ENCODE measurements around the gene UBE2E2.
A peak's percentile ranks its signal among the peaks of the same experiment; 100 is the strongest.

Gene UBE2E2

GRCh38 chr3:23288286-23288685 is 85.2 kb downstream of the UBE2E2 start:
- Mint-ChIP-seq H3K4me3 (no peak overlapping the region), H3K27ac (no peak overlapping the region), H3K36me3 (peaks cover 18 to 24% of the 10 kb centered on the region in 2 donors), H3K4me1 (peaks cover 19 to 41% of the 10 kb centered on the region in 2 donors), H3K27me3 (no peaks in the 10 kb centered on the region), H3K9me3 (peaks cover 4 to 14% of the 10 kb centered on the region in 2 donors)
- ATAC-seq (replicated peaks), result no peak
- DNase-seq, result no peak

GRCh38 chr3:23288715-23289114 is 85.6 kb downstream of the UBE2E2 start:
- Mint-ChIP-seq H3K4me3 (no peak overlapping the region), H3K4me1 (peaks cover 19 to 41% of the 10 kb centered on the region in 2 donors), H3K36me3 (peaks cover 18 to 24% of the 10 kb centered on the region in 2 donors), H3K9me3 (peaks cover 4 to 14% of the 10 kb centered on the region in 2 donors), H3K27ac (no peak overlapping the region), H3K27me3 (no peaks in the 10 kb centered on the region)
- no peak for DNase-seq
- ATAC-seq (replicated peaks), result no peak

GRCh38 chr3:23292432-23292831 is 89.3 kb downstream of the UBE2E2 start:
- peaks cover 10% of the 10 kb centered on the region in 2 donors for H3K36me3 Mint-ChIP-seq
- no peak overlapping the region for H3K27ac Mint-ChIP-seq
- no peak overlapping the region for H3K4me3 Mint-ChIP-seq
- H3K9me3 Mint-ChIP-seq, result peaks cover 4 to 6% of the 10 kb centered on the region in 2 donors
- H3K4me1 Mint-ChIP-seq, result peaks cover 18 to 34% of the 10 kb centered on the region in 2 donors
- H3K27me3 Mint-ChIP-seq, result no peaks in the 10 kb centered on the region
- ATAC-seq (replicated peaks) (no peak), DNase-seq (no peak)

- DNase-seq, result no peak
- peaks cover 12 to 13% of the 10 kb centered on the region in 2 donors for H3K36me3 Mint-ChIP-seq
- H3K4me1 Mint-ChIP-seq, result peaks cover 11 to 24% of the 10 kb centered on the region in 2 donors
- no peak overlapping the region for H3K27ac Mint-ChIP-seq
- ATAC-seq (replicated peaks), result no peak
- H3K27me3 Mint-ChIP-seq, result no peaks in the 10 kb centered on the region
- H3K4me3 Mint-ChIP-seq, result peak overlapping the region in 1 of 2 donors; percentile 60
- H3K9me3 Mint-ChIP-seq, result peaks cover 7% of the 10 kb centered on the region in 2 donors
These were observed 91.8 kb downstream of the UBE2E2 start for GRCh38 chr3:23294770-23295387.

GRCh38 chr3:23301819-23302218 is 98.7 kb downstream of the UBE2E2 start:
- Mint-ChIP-seq H3K4me3 (no peak overlapping the region), H3K36me3 (peaks cover 16 to 19% of the 10 kb centered on the region in 2 donors), H3K4me1 (peaks cover 19 to 44% of the 10 kb centered on the region in 2 donors), H3K27me3 (no peaks in the 10 kb centered on the region), H3K27ac (no peak overlapping the region), H3K9me3 (peaks cover 8 to 10% of the 10 kb centered on the region in 2 donors)
- ATAC-seq (replicated peaks), result no peak
- DNase-seq, result no peak

- H3K9me3 Mint-ChIP-seq, result peaks cover 7 to 10% of the 10 kb centered on the region in 2 donors
- no peak overlapping the region for H3K4me3 Mint-ChIP-seq
- H3K36me3 Mint-ChIP-seq, result peaks cover 14 to 17% of the 10 kb centered on the region in 2 donors
- no peak overlapping the region for H3K27ac Mint-ChIP-seq
- peaks cover 19 to 44% of the 10 kb centered on the region in 2 donors for H3K4me1 Mint-ChIP-seq
- ATAC-seq (replicated peaks) (no peak), DNase-seq (no peak)
- no peaks in the 10 kb centered on the region for H3K27me3 Mint-ChIP-seq
These were observed 99.1 kb downstream of the UBE2E2 start for GRCh38 chr3:23302271-23302670.

GRCh38 chr3:23303601-23304217 is 100.6 kb downstream of the UBE2E2 start:
- Mint-ChIP-seq H3K27ac (no peak overlapping the region), H3K4me1 (peaks cover 20 to 47% of the 10 kb centered on the region in 2 donors), H3K36me3 (peaks cover 14 to 18% of the 10 kb centered on the region in 2 donors), H3K9me3 (peaks cover 7 to 10% of the 10 kb centered on the region in 2 donors), H3K4me3 (no peak overlapping the region), H3K27me3 (no peaks in the 10 kb centered on the region)
- ATAC-seq (replicated peaks), result no peak
- no peak for DNase-seq

- ATAC-seq (replicated peaks), result no peak
- DNase-seq, result no peak
- H3K27ac Mint-ChIP-seq, result no peak overlapping the region
- peaks cover 23 to 45% of the 10 kb centered on the region in 2 donors for H3K4me1 Mint-ChIP-seq
- no peaks in the 10 kb centered on the region for H3K27me3 Mint-ChIP-seq
- H3K9me3 Mint-ChIP-seq, result peaks cover 5 to 6% of the 10 kb centered on the region in 2 donors
- H3K4me3 Mint-ChIP-seq, result no peak overlapping the region
- H3K36me3 Mint-ChIP-seq, result peaks cover 12 to 19% of the 10 kb centered on the region in 2 donors
These were observed 101.3 kb downstream of the UBE2E2 start for GRCh38 chr3:23304424-23304823.

GRCh38 chr3:23308986-23309625 is 106.0 kb downstream of the UBE2E2 start:
- DNase-seq, result no peak
- H3K27me3 Mint-ChIP-seq, result no peaks in the 10 kb centered on the region

GRCh38 chr3:23312866-23313265 is 109.7 kb downstream of the UBE2E2 start:
- H3K4me1 Mint-ChIP-seq, result peaks cover 32 to 53% of the 10 kb centered on the region in 2 donors
- DNase-seq (no peak), ATAC-seq (replicated peaks) (no peak)
- peaks cover 0 to 8% of the 10 kb centered on the region in 2 donors for H3K9me3 Mint-ChIP-seq
- H3K27me3 Mint-ChIP-seq, result no peaks in the 10 kb centered on the region
- no peak overlapping the region for H3K4me3 Mint-ChIP-seq
- H3K36me3 Mint-ChIP-seq, result peaks cover 30 to 58% of the 10 kb centered on the region in 2 donors
- H3K27ac Mint-ChIP-seq, result no peak overlapping the region

More at GRCh38 chr3:23308986-23309625, 106.0 kb downstream of the UBE2E2 start:
- H3K27ac Mint-ChIP-seq, result no peak overlapping the region
- H3K4me3 Mint-ChIP-seq, result no peak overlapping the region
- ATAC-seq (replicated peaks), result no peak
- H3K36me3 Mint-ChIP-seq, result peaks cover 22 to 34% of the 10 kb centered on the region in 2 donors
- peaks cover 0 to 6% of the 10 kb centered on the region in 2 donors for H3K9me3 Mint-ChIP-seq
- peaks cover 22 to 39% of the 10 kb centered on the region in 2 donors for H3K4me1 Mint-ChIP-seq

GRCh38 chr3:23314981-23315762 is 112.0 kb downstream of the UBE2E2 start:
- peak overlapping the region; percentile 37 for H3K27ac Mint-ChIP-seq
- H3K27me3 Mint-ChIP-seq, result no peaks in the 10 kb centered on the region
- ATAC-seq (replicated peaks), result no peak
- no peak for DNase-seq
- H3K4me3 Mint-ChIP-seq, result no peak overlapping the region
- peaks cover 24 to 44% of the 10 kb centered on the region in 2 donors for H3K36me3 Mint-ChIP-seq
- peaks cover 35 to 55% of the 10 kb centered on the region in 2 donors for H3K4me1 Mint-ChIP-seq
- H3K9me3 Mint-ChIP-seq, result peaks cover 4 to 7% of the 10 kb centered on the region in 2 donors

- ATAC-seq (replicated peaks) (no peak), DNase-seq (no peak)
- no peaks in the 10 kb centered on the region for H3K27me3 Mint-ChIP-seq
These were observed 113.8 kb downstream of the UBE2E2 start for GRCh38 chr3:23316924-23317323.

GRCh38 chr3:23319366-23320312 is 116.5 kb downstream of the UBE2E2 start:
- peak; percentile 59 to 86 for ATAC-seq (replicated peaks)

More at GRCh38 chr3:23316924-23317323, 113.8 kb downstream of the UBE2E2 start:
- Mint-ChIP-seq H3K4me1 (peaks cover 37 to 58% of the 10 kb centered on the region in 2 donors), H3K27ac (no peak overlapping the region), H3K9me3 (peaks cover 4 to 5% of the 10 kb centered on the region in 2 donors), H3K4me3 (no peak overlapping the region), H3K36me3 (peaks cover 15 to 33% of the 10 kb centered on the region in 2 donors)

More at GRCh38 chr3:23319366-23320312, 116.5 kb downstream of the UBE2E2 start:
- Mint-ChIP-seq H3K4me3 (no peak overlapping the region), H3K27me3 (no peaks in the 10 kb centered on the region), H3K9me3 (peaks cover 4% of the 10 kb centered on the region in 2 donors), H3K27ac (no peak overlapping the region), H3K36me3 (peaks cover 6 to 24% of the 10 kb centered on the region in 2 donors), H3K4me1 (peaks cover 32 to 47% of the 10 kb centered on the region in 2 donors)
- no peak for DNase-seq

Data from stimulated activated naive B cell treated with anti-CD40 and anti-IgM and Interleukin-4, amounts not matched to agents 10 μg/mL and 1 μg/mL and 100 μg/mL, for 72 hours (primary cell).